ENCODE results near the gene ELP5. TPM values are rescaled to one million over a fixed set of nuclear protein-coding genes. Genes with fewer than 3 reads are reported as not detected.

The ELP5 gene
- total RNA-seq, 1 donor from 2014 or later = 35.0 TPM

DNA sequence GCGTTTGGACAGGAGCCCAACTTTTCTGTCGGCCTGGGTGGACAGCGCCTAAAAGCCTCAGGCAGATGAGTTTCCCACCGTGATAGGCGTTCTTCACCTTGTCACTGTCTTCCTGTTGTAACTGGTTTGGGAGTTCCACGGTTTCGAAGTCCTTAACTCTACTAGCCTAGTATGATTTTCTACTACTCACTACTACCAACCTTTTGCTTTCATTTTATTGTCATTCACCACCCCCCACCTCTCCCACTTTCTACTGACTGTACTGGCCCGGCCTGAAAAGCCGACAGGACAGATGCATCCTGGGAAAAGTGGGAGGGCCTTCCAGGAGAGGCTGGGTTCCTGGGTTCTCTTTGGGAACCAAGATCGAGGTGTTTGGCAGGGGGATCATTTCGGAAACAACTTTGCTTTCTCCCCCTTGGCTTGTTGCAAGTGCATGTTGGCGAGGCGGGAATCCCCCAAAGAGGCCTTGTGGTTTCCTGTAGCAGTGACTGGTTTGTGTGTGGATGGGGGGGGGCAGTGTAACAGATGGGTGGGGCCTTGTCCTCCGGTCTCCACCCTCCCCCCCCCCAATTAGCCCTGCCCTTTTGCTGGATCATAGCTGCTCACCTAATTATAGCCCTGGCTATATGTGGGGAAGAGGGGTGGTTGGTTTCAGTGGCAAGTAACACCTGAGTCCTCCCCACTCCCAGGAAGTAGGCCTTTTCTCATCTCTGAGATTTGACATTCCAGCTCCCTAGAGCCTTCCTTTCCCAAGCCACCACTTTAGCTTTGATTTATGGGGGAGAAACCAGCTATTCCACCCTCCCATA is 56.8 kb downstream of the ELP5 start:
- ATAC-seq (peak; percentile 46), DNase-seq (peak; percentile 80)
- Histone ChIP-seq H3K36me3 (peaks cover 47% of the 10 kb centered on the region), H3K4me3 (peak overlapping the region; percentile 92), H3K27me3 (no peaks in the 10 kb centered on the region), H3K9me3 (no peaks in the 10 kb centered on the region), H3K27ac (peak overlapping the region; percentile 93), H3K4me1 (peaks cover 24% of the 10 kb centered on the region)
- intact Hi-C loops (cut with DNase I) = no loop called here
- TF ChIP-seq, protein P1, sequence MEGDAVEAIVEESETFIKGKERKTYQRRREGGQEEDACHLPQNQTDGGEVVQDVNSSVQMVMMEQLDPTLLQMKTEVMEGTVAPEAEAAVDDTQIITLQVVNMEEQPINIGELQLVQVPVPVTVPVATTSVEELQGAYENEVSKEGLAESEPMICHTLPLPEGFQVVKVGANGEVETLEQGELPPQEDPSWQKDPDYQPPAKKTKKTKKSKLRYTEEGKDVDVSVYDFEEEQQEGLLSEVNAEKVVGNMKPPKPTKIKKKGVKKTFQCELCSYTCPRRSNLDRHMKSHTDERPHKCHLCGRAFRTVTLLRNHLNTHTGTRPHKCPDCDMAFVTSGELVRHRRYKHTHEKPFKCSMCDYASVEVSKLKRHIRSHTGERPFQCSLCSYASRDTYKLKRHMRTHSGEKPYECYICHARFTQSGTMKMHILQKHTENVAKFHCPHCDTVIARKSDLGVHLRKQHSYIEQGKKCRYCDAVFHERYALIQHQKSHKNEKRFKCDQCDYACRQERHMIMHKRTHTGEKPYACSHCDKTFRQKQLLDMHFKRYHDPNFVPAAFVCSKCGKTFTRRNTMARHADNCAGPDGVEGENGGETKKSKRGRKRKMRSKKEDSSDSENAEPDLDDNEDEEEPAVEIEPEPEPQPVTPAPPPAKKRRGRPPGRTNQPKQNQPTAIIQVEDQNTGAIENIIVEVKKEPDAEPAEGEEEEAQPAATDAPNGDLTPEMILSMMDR (IDR thresholded peaks at IDR 0.05) = no peak

Small RNAs within 50 kb of the gene (microRNA-seq; reads per million reads assigned to microRNA genes)
- gene MIR324 (ENCODE audit: borderline microRNAs expressed) = 547 reads per million, percentile 82 among the genes with 10 or more reads in this experiment

Other genes with a start within 250 kb of the ELP5 start
- 284 TPM for gene RNASEK, start 239.6 kb upstream of the ELP5 start, total RNA-seq
- 42.6 TPM for gene BCL6B, start 229.2 kb upstream of the ELP5 start, total RNA-seq
- gene SLC16A13, start 216.2 kb upstream of the ELP5 start, total RNA-seq = 10.1 TPM
- gene SLC16A11, start 208.1 kb upstream of the ELP5 start, total RNA-seq = 6.8 TPM
- 12.6 TPM for gene CLEC10A, start 172.0 kb upstream of the ELP5 start, total RNA-seq
- 1.3 TPM for gene ASGR2, start 137.4 kb upstream of the ELP5 start, total RNA-seq
- 4.3 TPM for gene ASGR1, start 72.8 kb upstream of the ELP5 start, total RNA-seq
- 30.7 TPM for gene DLG4, start 32.4 kb upstream of the ELP5 start, total RNA-seq
- 544 TPM for gene ACADVL, start 32.3 kb upstream of the ELP5 start, total RNA-seq
- 41.0 TPM for gene DVL2, start 17.7 kb upstream of the ELP5 start, total RNA-seq
- 36.9 TPM for gene PHF23, start 12.8 kb upstream of the ELP5 start, total RNA-seq
- 547 TPM for gene GABARAP, start 9.8 kb upstream of the ELP5 start, total RNA-seq
- gene CTDNEP1, start 481 bp upstream of the ELP5 start, total RNA-seq = 141 TPM
- 117 TPM for gene CLDN7, start 10.3 kb downstream of the ELP5 start, total RNA-seq
- gene SLC2A4, start 29.5 kb downstream of the ELP5 start, total RNA-seq = 1.6 TPM
- not detected for gene YBX2, start 42.4 kb downstream of the ELP5 start, total RNA-seq
- 241 TPM for gene EIF5A, start 55.4 kb downstream of the ELP5 start, total RNA-seq
- 62.9 TPM for gene GPS2, start 63.1 kb downstream of the ELP5 start, total RNA-seq
- 37.6 TPM for gene NEURL4, start 77.1 kb downstream of the ELP5 start, total RNA-seq
- gene ACAP1, start 84.3 kb downstream of the ELP5 start, total RNA-seq = 23.2 TPM
- gene KCTD11, start 99.9 kb downstream of the ELP5 start, total RNA-seq = 8.9 TPM
- gene TMEM95, start 102.9 kb downstream of the ELP5 start, total RNA-seq = not detected
- 5.8 TPM for gene TNK1, start 128.9 kb downstream of the ELP5 start, total RNA-seq
- gene PLSCR3, start 142.3 kb downstream of the ELP5 start, total RNA-seq = 30.3 TPM
- 45.2 TPM for gene TMEM256, start 151.9 kb downstream of the ELP5 start, total RNA-seq
- 11.7 TPM for gene NLGN2, start 155.6 kb downstream of the ELP5 start, total RNA-seq
- not detected for gene SPEM1, start 168.1 kb downstream of the ELP5 start, total RNA-seq
- gene SPEM2, start 173.4 kb downstream of the ELP5 start, total RNA-seq = not detected
- gene SPEM3, start 176.6 kb downstream of the ELP5 start, total RNA-seq = not detected
- gene TMEM102, start 183.2 kb downstream of the ELP5 start, total RNA-seq = 7.4 TPM
- 1.1 TPM for gene FGF11, start 187.3 kb downstream of the ELP5 start, total RNA-seq
- gene CHRNB1, start 192.8 kb downstream of the ELP5 start, total RNA-seq = 10.1 TPM
- 84.7 TPM for gene ZBTB4, start 227.4 kb downstream of the ELP5 start, total RNA-seq
- gene SLC35G6, start 229.2 kb downstream of the ELP5 start, total RNA-seq = not detected
- gene POLR2A, start 232.2 kb downstream of the ELP5 start, total RNA-seq = 105 TPM

Measured in upper lobe of right lung (tissue), 1 donor.